Amniotic stem cell (primary cell): ENCODE measurements around the gene NAGPA.
"Not testable (repeated sequence)": the region's sequence is repeated elsewhere in the genome, so short reads cannot be mapped to it uniquely, and the experiment has no call there.

Source experiments
- DNase-seq: peaks from one replicate; lab custom pipeline; 2025; lab: John Stamatoyannopoulos, UW

The NAGPA gene

GRCh38 chr16:5062051-5062450 is 28.3 kb upstream of the NAGPA start:
- DNase-seq, result no peak

- no peak for DNase-seq
These were observed 26.4 kb upstream of the NAGPA start for GRCh38 chr16:5060073-5060641.

GRCh38 chr16:5059386-5060072 is 25.8 kb upstream of the NAGPA start:
- DNase-seq, result no peak

GRCh38 chr16:5058476-5058875 is 24.7 kb upstream of the NAGPA start:
- DNase-seq, result no peak

GRCh38 chr16:5056352-5056751 is 22.6 kb upstream of the NAGPA start:
- DNase-seq, result no peak

GRCh38 chr16:5054876-5055865 is 21.4 kb upstream of the NAGPA start:
- DNase-seq, result no peak

GRCh38 chr16:5046914-5047313 is 13.2 kb upstream of the NAGPA start:
- DNase-seq, result no peak

GRCh38 chr16:5045499-5046115 is 11.9 kb upstream of the NAGPA start:
- DNase-seq, result no peak

GRCh38 chr16:5044581-5044980 is 10.8 kb upstream of the NAGPA start:
- DNase-seq, result not testable (repeated sequence)

GRCh38 chr16:5044011-5044540 is 10.3 kb upstream of the NAGPA start:
- no peak for DNase-seq

GRCh38 chr16:5042574-5043171 is 8.9 kb upstream of the NAGPA start:
- DNase-seq, result no peak

- no peak for DNase-seq
These were observed 7.9 kb upstream of the NAGPA start for GRCh38 chr16:5041600-5042133.

- DNase-seq, result no peak
These were observed 6.7 kb upstream of the NAGPA start for GRCh38 chr16:5040451-5040850.

GRCh38 chr16:5036228-5037156 is 2.8 kb upstream of the NAGPA start:
- no peak for DNase-seq

GRCh38 chr16:5035909-5036227 is 2.1 kb upstream of the NAGPA start:
- no peak for DNase-seq

- no peak for DNase-seq
These were observed 410 bp upstream of the NAGPA start for GRCh38 chr16:5034167-5034523.

GRCh38 chr16:5032748-5033167 is 977 bp downstream of the NAGPA start:
- no peak for DNase-seq

- no peak for DNase-seq
These were observed 2.1 kb downstream of the NAGPA start for GRCh38 chr16:5031601-5032000.

- no peak for DNase-seq
These were observed 3.4 kb downstream of the NAGPA start for GRCh38 chr16:5030251-5030870.

GRCh38 chr16:5028950-5029475 is 4.7 kb downstream of the NAGPA start:
- DNase-seq, result no peak
